GM21825 (cell line): ENCODE data around the gene MTO1.
A peak's percentile ranks its signal among the peaks of the same experiment; 100 is the strongest.
"Not testable (repeated sequence)": the region's sequence is repeated elsewhere in the genome, so short reads cannot be mapped to it uniquely, and the experiment has no call there.

Source experiments
- ATAC-seq: cut with Tn5 transposase; IDR thresholded peaks from one replicate; pipeline ENCODE4 v1.9.1; 2021; ENCODE audit warnings: mild to moderate bottlenecking, moderate library complexity; ENCODE audit not compliant: unreplicated experiment

MTO1 gene

GRCh38 chr6:73461537-73462350 is at the start of gene MTO1:
Gene MTO1, plus strand, starts transcription at chr6:73461737. Its CDS starts 118 bp downstream, at chr6:73461855.
- ATAC-seq = peak; percentile 96

- no peak for ATAC-seq
Observed at GRCh38 chr6:73413102-73413501, 48.4 kb upstream of the MTO1 start.

GRCh38 chr6:73418081-73418741 is 43.3 kb upstream of the MTO1 start:
- ATAC-seq = no peak

- no peak for ATAC-seq
Observed at GRCh38 chr6:73421534-73421933, 40.0 kb upstream of the MTO1 start.

GRCh38 chr6:73435236-73435635 is 26.3 kb upstream of the MTO1 start:
- no peak for ATAC-seq

- no peak for ATAC-seq
Observed at GRCh38 chr6:73443555-73443954, 18.0 kb upstream of the MTO1 start.

- peak; percentile 49 for ATAC-seq
Observed at GRCh38 chr6:73451223-73452106, 10.1 kb upstream of the MTO1 start.

GRCh38 chr6:73452107-73452461 is 9.5 kb upstream of the MTO1 start, which contains the start of gene CGAS:
Gene CGAS, minus strand, starts transcription at chr6:73452297. Its CDS starts 116 bp downstream, at chr6:73452181.
- ATAC-seq = peak; percentile 79

GRCh38 chr6:73455865-73456629 is 5.5 kb upstream of the MTO1 start:
- no peak for ATAC-seq

- ATAC-seq = not testable (repeated sequence)
Observed at GRCh38 chr6:73459474-73459873, 2.1 kb upstream of the MTO1 start.

GRCh38 chr6:73460056-73460455 is 1.5 kb upstream of the MTO1 start:
- no peak for ATAC-seq

GRCh38 chr6:73471686-73472290 is 10.3 kb downstream of the MTO1 start:
- ATAC-seq = peak; percentile 97

- no peak for ATAC-seq
Observed at GRCh38 chr6:73476723-73477122, 15.2 kb downstream of the MTO1 start.

- ATAC-seq = no peak
Observed at GRCh38 chr6:73477407-73477806, 15.9 kb downstream of the MTO1 start.

- ATAC-seq = no peak
Observed at GRCh38 chr6:73481969-73482368, 20.4 kb downstream of the MTO1 start.

- no peak for ATAC-seq
Observed at GRCh38 chr6:73484438-73484837, 22.9 kb downstream of the MTO1 start.

GRCh38 chr6:73487473-73487872 is 25.9 kb downstream of the MTO1 start:
- ATAC-seq = no peak

- no peak for ATAC-seq
Observed at GRCh38 chr6:73491377-73491776, 29.8 kb downstream of the MTO1 start.

GRCh38 chr6:73497915-73498314 is 36.4 kb downstream of the MTO1 start:
- ATAC-seq = no peak
